Chondrocyte (in vitro differentiated cells): ENCODE data around the gene DIPK2A. TPM values are rescaled to one million over a fixed set of nuclear protein-coding genes. Genes with fewer than 3 reads are reported as not detected.

ENCODE experiments used
- DNase-seq: peaks from one replicate; pipeline ENCODE4 v3.0.0; 2021; ENCODE audit warnings: mixed read lengths, low spot score
- H3K27ac Mint-ChIP-seq: one replicate; pipeline ENCODE4 v1.8.0; 2021; ENCODE audit warnings: mild to moderate bottlenecking, moderate library complexity, mixed read lengths; ENCODE audit not compliant: unreplicated experiment
- H3K27me3 Mint-ChIP-seq: 2 replicates; pipeline ENCODE4 v1.8.0; 2021; ENCODE audit warnings: low read depth, mixed read lengths
- H3K36me3 Mint-ChIP-seq: 2 replicates; pipeline ENCODE4 v1.8.0; 2021; ENCODE audit warnings: low read depth, mixed read lengths
- H3K4me1 Mint-ChIP-seq: 2 replicates; pipeline ENCODE4 v1.8.0; 2021; ENCODE audit warnings: low read depth, mild to moderate bottlenecking, mixed read lengths
- H3K4me3 Mint-ChIP-seq: one replicate; pipeline ENCODE4 v1.8.0; 2021; ENCODE audit warnings: mild to moderate bottlenecking, moderate library complexity, mixed read lengths; ENCODE audit not compliant: unreplicated experiment
- H3K9me3 Mint-ChIP-seq: 2 replicates; pipeline ENCODE4 v1.8.0; 2021; ENCODE audit warnings: low read depth, mixed read lengths
- total RNA-seq: library from RNA; stranded (reverse); gene quantifications from 3 replicates; pipeline ENCODE4 v1.2.1, GENCODE V29; 2021
- TF ChIP-seq, protein P1 (sequence below): fragments of 200-600 bp; sonication (generic); IDR thresholded peaks from 2 replicates; pipeline ENCODE4 v1.5.0; 2021; ENCODE audit warnings: antibody characterized with exemption, mild to moderate bottlenecking, moderate library complexity

Gene DIPK2A
- total RNA-seq, 1 donor from 2014 or later, result 28.8 TPM

DNA sequence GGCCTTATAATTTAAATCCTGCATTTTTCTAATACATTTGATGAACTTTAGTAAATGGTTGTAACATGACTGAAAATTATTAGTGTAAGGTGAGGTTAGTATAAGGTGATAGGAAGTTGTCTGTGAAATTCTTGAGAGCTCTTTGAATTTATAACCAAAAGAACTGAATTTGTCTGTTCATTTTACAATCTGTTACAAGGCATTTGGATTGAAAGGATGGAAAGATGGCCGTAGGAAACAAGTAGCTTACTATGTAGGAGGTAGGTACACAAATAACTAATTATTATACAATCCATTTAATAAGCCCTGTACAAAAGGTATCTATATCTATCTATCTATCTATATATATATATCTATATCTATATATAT is 6.6 kb downstream of the DIPK2A start:
- TF ChIP-seq, protein P1, sequence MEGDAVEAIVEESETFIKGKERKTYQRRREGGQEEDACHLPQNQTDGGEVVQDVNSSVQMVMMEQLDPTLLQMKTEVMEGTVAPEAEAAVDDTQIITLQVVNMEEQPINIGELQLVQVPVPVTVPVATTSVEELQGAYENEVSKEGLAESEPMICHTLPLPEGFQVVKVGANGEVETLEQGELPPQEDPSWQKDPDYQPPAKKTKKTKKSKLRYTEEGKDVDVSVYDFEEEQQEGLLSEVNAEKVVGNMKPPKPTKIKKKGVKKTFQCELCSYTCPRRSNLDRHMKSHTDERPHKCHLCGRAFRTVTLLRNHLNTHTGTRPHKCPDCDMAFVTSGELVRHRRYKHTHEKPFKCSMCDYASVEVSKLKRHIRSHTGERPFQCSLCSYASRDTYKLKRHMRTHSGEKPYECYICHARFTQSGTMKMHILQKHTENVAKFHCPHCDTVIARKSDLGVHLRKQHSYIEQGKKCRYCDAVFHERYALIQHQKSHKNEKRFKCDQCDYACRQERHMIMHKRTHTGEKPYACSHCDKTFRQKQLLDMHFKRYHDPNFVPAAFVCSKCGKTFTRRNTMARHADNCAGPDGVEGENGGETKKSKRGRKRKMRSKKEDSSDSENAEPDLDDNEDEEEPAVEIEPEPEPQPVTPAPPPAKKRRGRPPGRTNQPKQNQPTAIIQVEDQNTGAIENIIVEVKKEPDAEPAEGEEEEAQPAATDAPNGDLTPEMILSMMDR, result no peak
- Mint-ChIP-seq H3K4me3 (no peak overlapping the region), H3K4me1 (peaks cover 73% of the 10 kb centered on the region), H3K36me3 (peaks cover 8% of the 10 kb centered on the region), H3K9me3 (peaks cover 6% of the 10 kb centered on the region), H3K27me3 (no peaks in the 10 kb centered on the region), H3K27ac (peak overlapping the region; percentile 77)
- DNase-seq, result no peak

DNA sequence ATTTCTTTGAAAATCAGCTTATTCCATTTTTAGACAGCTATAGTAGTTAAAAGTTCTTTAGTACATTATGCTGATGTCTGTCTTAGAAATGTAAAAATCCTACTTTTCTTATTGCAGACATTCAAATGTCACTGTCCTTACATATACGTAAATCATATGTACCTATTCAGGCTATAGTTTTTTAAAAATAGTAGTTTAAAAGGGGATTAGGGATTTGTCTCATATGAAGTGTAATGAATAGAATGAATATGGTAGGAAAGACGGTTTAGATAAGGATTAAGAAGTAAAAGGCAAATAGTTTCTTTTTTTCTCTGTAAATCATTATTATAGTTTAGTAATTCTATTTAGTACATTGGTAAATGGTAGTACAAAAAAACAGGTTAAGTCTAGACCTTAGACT is 7.4 kb downstream of the DIPK2A start:
- H3K4me1 Mint-ChIP-seq, result peaks cover 76% of the 10 kb centered on the region
- H3K36me3 Mint-ChIP-seq, result peaks cover 11% of the 10 kb centered on the region
- no peak overlapping the region for H3K4me3 Mint-ChIP-seq
- TF ChIP-seq, protein P1, result no peak
- DNase-seq, result no peak
- peak overlapping the region; percentile 76 for H3K27ac Mint-ChIP-seq
- H3K27me3 Mint-ChIP-seq, result no peaks in the 10 kb centered on the region
- H3K9me3 Mint-ChIP-seq, result peaks cover 12% of the 10 kb centered on the region

DNA sequence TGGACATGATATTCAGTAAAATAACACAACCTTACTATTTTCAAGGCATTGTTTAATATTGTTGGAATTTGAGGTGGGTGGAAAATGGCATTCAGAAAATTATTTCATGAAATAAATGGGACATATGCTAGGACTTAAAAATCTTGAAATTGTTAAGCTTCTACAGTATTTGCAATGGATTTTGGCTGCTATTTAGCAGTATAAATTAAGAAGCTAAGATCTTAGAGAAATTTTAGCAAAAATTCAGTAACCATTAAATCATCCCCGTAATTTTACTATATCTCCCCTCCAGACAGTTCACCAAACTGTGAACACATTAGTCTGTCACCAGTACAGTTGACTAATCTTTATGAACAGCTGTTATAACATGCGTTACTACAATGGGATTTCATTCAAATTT is 8.2 kb downstream of the DIPK2A start:
- H3K9me3 Mint-ChIP-seq, result peaks cover 12% of the 10 kb centered on the region
- TF ChIP-seq, protein P1, result no peak
- DNase-seq, result no peak
- H3K27ac Mint-ChIP-seq, result peak overlapping the region; percentile 86
- H3K4me1 Mint-ChIP-seq, result peaks cover 74% of the 10 kb centered on the region
- no peaks in the 10 kb centered on the region for H3K27me3 Mint-ChIP-seq
- H3K4me3 Mint-ChIP-seq, result no peak overlapping the region
- peaks cover 11% of the 10 kb centered on the region for H3K36me3 Mint-ChIP-seq

DNA sequence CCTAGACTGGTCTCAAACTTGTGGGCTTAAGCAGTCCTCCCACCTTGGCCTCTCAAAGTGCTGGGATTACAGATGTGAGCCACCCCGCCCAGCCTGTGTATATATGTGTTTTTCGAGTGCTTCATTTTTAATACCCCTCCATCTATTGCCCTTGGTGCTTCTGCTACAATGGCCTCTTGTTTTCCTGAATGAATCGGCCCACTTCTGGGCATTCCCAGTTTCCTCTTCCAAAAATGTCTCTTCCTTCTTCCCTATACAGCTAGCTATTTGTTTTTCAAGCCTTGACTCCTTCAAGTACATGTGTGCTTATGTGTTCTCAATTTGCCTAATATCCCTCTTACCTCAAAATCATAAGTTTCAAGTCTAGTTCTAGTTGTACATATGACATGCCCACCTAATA is 16.7 kb downstream of the DIPK2A start:
- H3K27ac Mint-ChIP-seq, result no peak overlapping the region
- DNase-seq, result no peak
- peaks cover 14% of the 10 kb centered on the region for H3K36me3 Mint-ChIP-seq
- peaks cover 5% of the 10 kb centered on the region for H3K9me3 Mint-ChIP-seq
- no peak overlapping the region for H3K4me3 Mint-ChIP-seq
- H3K27me3 Mint-ChIP-seq, result no peaks in the 10 kb centered on the region
- TF ChIP-seq, protein P1, result no peak
- H3K4me1 Mint-ChIP-seq, result peaks cover 17% of the 10 kb centered on the region

DNA sequence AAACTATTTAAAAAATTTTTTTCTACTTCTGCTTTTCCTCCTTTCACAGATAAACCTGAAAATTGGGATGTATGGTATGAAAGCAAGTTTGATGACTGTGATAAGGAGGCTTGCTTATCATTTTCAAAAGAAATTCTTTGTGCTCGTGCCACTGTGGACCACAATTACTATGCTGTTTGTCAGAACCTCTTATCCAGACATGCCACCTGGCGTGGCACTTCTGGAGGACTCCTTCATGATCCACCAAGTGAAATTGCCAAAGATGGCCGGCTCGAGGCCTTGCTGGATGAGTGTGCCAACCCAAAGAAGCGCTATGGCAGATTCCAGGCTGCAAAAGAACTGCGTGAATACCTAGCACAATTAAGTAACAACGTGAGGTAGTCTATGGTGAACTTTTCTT is 17.8 kb downstream of the DIPK2A start:
- Mint-ChIP-seq H3K9me3 (no peaks in the 10 kb centered on the region), H3K27me3 (no peaks in the 10 kb centered on the region), H3K4me3 (no peak overlapping the region), H3K4me1 (peaks cover 11% of the 10 kb centered on the region), H3K27ac (no peak overlapping the region), H3K36me3 (peaks cover 16% of the 10 kb centered on the region)
- no peak for DNase-seq
- TF ChIP-seq, protein P1, result no peak
